Chondrocyte (in vitro differentiated cells): Measurements from ENCODE around the gene PHF1. TPM values are rescaled to one million over a fixed set of nuclear protein-coding genes. Genes with fewer than 3 reads are reported as not detected.

Source experiments
- DNase-seq: peaks from one replicate; pipeline ENCODE4 v3.0.0; 2021; ENCODE audit warnings: mixed read lengths, low spot score
- H3K27ac Mint-ChIP-seq: one replicate; pipeline ENCODE4 v1.8.0; 2021; ENCODE audit warnings: mild to moderate bottlenecking, moderate library complexity, mixed read lengths; ENCODE audit not compliant: unreplicated experiment
- H3K27me3 Mint-ChIP-seq: 2 replicates; pipeline ENCODE4 v1.8.0; 2021; ENCODE audit warnings: low read depth, mixed read lengths
- H3K36me3 Mint-ChIP-seq: 2 replicates; pipeline ENCODE4 v1.8.0; 2021; ENCODE audit warnings: low read depth, mixed read lengths
- H3K4me1 Mint-ChIP-seq: 2 replicates; pipeline ENCODE4 v1.8.0; 2021; ENCODE audit warnings: low read depth, mild to moderate bottlenecking, mixed read lengths
- H3K4me3 Mint-ChIP-seq: one replicate; pipeline ENCODE4 v1.8.0; 2021; ENCODE audit warnings: mild to moderate bottlenecking, moderate library complexity, mixed read lengths; ENCODE audit not compliant: unreplicated experiment
- H3K9me3 Mint-ChIP-seq: 2 replicates; pipeline ENCODE4 v1.8.0; 2021; ENCODE audit warnings: low read depth, mixed read lengths
- total RNA-seq: library from RNA; stranded (reverse); gene quantifications from 3 replicates; pipeline ENCODE4 v1.2.1, GENCODE V29; 2021
- TF ChIP-seq, protein P1 (sequence below): fragments of 200-600 bp; sonication (generic); IDR thresholded peaks from 2 replicates; pipeline ENCODE4 v1.5.0; 2021; ENCODE audit warnings: antibody characterized with exemption, mild to moderate bottlenecking, moderate library complexity

PHF1 gene
- total RNA-seq, 1 donor from 2014 or later, result 43.2 TPM

DNA sequence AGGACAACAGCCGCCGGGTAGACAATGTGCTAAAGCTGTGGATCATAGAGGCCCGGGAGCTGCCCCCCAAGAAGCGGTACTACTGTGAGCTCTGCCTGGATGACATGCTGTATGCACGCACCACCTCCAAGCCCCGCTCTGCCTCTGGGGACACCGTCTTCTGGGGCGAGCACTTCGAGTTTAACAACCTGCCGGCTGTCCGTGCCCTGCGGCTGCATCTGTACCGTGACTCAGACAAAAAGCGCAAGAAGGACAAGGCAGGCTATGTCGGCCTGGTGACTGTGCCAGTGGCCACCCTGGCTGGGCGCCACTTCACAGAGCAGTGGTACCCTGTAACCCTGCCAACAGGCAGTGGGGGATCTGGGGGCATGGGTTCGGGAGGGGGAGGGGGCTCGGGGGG, 26.9 kb downstream of the PHF1 start:
- DNase-seq, result no peak
- Mint-ChIP-seq H3K27me3 (no peaks in the 10 kb centered on the region), H3K4me1 (peaks cover 15% of the 10 kb centered on the region), H3K9me3 (no peaks in the 10 kb centered on the region), H3K36me3 (peaks cover 48% of the 10 kb centered on the region), H3K4me3 (no peak overlapping the region), H3K27ac (no peak overlapping the region)
- TF ChIP-seq, protein P1, sequence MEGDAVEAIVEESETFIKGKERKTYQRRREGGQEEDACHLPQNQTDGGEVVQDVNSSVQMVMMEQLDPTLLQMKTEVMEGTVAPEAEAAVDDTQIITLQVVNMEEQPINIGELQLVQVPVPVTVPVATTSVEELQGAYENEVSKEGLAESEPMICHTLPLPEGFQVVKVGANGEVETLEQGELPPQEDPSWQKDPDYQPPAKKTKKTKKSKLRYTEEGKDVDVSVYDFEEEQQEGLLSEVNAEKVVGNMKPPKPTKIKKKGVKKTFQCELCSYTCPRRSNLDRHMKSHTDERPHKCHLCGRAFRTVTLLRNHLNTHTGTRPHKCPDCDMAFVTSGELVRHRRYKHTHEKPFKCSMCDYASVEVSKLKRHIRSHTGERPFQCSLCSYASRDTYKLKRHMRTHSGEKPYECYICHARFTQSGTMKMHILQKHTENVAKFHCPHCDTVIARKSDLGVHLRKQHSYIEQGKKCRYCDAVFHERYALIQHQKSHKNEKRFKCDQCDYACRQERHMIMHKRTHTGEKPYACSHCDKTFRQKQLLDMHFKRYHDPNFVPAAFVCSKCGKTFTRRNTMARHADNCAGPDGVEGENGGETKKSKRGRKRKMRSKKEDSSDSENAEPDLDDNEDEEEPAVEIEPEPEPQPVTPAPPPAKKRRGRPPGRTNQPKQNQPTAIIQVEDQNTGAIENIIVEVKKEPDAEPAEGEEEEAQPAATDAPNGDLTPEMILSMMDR, result no peak

DNA sequence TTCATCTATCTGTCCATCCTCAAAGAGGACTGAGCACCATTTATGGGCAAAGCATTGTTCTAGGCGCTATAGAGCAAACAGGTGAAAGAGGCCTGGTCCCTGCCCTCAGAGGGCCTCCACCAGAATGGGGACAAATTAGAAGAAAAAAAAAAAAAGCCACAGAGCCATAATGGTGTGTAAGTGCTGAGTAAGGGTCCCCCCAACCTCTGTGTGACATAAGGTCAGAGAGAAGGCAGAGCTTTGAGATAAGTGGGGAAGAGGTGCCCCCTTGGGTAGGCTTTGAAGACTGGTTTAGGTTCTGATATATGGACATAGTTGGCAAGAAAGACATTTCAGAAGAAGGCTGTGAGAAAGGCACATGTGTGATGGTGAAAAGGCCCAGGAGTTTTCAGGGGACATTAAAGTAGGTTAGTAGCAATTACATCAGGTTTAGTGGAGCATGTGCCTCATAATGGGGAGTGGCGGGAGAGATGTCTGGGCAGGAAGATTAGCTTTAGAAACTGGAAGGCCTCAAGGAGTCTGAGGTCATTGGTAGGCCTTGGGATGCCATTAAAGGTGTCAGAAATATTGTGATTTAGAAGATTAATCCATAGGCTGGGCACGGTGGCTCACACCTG, 28.3 kb downstream of the PHF1 start:
- H3K27ac Mint-ChIP-seq, result no peak overlapping the region
- no peaks in the 10 kb centered on the region for H3K27me3 Mint-ChIP-seq
- H3K4me3 Mint-ChIP-seq, result no peak overlapping the region
- no peaks in the 10 kb centered on the region for H3K9me3 Mint-ChIP-seq
- no peak for DNase-seq
- TF ChIP-seq, protein P1, result no peak
- H3K36me3 Mint-ChIP-seq, result peaks cover 43% of the 10 kb centered on the region
- peaks cover 2% of the 10 kb centered on the region for H3K4me1 Mint-ChIP-seq

DNA sequence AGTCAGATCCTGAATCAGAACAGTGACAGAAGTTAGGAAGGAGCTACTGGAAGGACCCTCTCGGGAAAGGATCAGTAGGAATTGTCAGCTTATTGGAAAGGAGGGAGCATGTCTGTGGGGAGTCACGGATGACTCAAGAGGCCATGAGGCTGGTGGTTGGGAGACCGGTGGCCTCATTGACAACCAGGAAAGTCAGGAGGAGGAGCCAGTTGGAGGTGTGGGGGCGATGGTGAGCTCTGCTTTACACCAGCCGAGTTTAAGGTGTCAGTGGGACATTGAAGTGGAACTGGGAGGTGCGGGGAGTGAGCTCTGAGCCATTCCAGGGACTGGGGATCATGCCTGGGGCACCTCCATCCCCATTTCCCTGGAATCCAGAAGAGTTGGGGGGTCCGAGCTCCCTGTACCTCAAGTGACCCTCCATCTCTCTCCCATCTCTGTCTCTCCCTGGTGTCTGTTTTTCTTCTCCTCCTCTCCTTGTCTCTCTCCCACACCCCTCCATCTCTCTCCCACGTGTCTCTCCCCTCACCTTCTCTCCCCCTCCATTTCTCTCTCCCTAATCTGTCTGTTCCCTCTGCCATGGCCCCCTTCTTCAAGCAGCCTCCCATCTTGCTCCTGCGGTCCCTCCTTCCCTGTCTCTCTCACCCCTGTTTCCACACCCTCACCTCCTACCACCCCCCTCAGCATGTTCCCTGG, 29.3 kb downstream of the PHF1 start:
- H3K4me1 Mint-ChIP-seq, result no peaks in the 10 kb centered on the region
- TF ChIP-seq, protein P1, result no peak
- peaks cover 45% of the 10 kb centered on the region for H3K36me3 Mint-ChIP-seq
- H3K27me3 Mint-ChIP-seq, result no peaks in the 10 kb centered on the region
- DNase-seq, result no peak
- no peaks in the 10 kb centered on the region for H3K9me3 Mint-ChIP-seq
- H3K27ac Mint-ChIP-seq, result peak overlapping the region; percentile 49
- H3K4me3 Mint-ChIP-seq, result no peak overlapping the region

DNA sequence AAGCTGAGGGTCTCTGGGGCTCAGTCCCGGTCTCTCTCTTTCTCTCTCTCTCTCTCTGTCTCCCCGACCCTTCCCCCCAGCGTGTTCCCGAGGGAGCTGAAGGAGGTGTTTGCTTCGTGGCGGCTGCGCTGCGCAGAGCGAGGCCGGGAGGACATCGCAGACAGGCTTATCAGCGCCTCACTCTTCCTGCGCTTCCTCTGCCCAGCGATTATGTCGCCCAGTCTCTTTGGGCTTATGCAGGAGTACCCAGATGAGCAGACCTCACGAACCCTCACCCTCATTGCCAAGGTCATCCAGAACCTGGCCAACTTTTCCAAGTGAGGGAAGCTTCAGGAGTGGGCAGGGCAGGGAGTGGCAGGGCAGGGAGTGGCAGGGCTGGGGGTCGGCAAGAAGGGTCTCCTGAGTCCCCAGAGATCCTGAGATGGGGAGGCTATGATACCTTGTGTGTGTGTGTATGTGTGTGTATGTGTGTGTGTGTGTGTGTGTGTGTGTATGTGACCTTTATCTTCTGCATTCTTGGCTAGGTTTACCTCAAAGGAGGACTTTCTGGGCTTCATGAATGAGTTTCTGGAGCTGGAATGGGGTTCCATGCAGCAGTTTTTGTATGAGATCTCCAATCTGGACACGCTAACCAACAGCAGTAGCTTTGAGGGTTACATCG, 30.0 kb downstream of the PHF1 start:
- no peaks in the 10 kb centered on the region for H3K9me3 Mint-ChIP-seq
- H3K27ac Mint-ChIP-seq, result no peak overlapping the region
- H3K4me3 Mint-ChIP-seq, result no peak overlapping the region
- DNase-seq, result no peak
- no peaks in the 10 kb centered on the region for H3K27me3 Mint-ChIP-seq
- H3K4me1 Mint-ChIP-seq, result no peaks in the 10 kb centered on the region
- H3K36me3 Mint-ChIP-seq, result peaks cover 40% of the 10 kb centered on the region
- TF ChIP-seq, protein P1, result no peak

DNA sequence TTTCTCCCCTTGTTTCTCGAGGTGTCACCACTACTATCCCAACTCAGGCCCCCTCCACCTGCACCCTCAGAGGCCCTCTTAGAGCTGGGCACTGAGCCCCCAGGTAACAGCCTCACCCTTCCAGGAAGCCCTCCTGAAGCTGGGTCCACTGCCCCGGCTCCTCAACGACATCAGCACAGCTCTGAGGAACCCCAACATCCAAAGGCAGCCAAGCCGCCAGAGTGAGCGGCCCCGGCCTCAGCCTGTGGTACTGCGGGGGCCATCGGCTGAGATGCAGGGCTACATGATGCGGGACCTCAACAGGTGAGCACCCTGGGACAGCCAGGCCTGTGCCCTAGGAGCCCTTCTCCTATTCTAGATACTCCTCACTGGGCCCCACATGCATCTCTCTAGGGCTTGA, 30.6 kb downstream of the PHF1 start:
- Mint-ChIP-seq H3K4me3 (no peak overlapping the region), H3K9me3 (no peaks in the 10 kb centered on the region), H3K27me3 (no peaks in the 10 kb centered on the region), H3K36me3 (peaks cover 41% of the 10 kb centered on the region), H3K4me1 (no peaks in the 10 kb centered on the region), H3K27ac (no peak overlapping the region)
- TF ChIP-seq, protein P1, result no peak
- no peak for DNase-seq
